ENCODE results near the gene SLC24A3.

DNA sequence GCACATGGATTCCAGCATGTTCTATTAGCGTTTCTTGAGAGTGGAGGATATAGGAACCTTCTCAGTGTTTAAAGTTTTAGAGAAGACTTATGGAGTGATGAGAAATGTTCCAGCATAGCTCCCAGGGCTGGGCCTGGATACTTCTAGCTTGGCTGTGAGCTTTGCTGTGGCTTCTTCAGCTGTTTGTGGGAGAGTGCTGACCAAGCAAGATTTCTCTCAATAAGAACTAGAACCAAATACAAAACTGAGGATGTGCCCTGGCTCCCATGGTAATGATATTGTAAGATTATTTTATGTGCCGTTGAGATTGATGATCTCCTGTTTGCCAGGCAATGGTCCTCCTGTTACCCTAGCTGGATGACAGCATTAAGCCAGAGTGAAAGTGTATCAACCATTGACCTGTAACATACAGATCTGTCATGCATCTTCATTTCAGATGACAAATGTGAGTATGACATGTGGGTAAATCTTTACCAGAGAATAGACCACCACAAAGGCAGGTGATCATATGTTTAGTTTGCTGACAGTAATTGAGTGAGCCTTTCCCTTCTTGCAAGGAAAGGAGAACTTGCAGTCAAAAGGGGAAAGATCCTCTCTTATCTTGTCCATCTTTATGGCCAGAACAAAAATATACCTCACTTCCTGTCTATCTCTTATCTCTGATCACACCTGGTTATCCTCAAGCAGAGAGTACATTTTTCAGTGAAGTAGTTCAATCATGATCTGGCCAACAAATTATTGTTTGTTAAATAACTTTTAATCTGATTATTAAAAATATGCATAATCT is 180.1 kb downstream of the SLC24A3 start:
- TF ChIP-seq, protein P1, sequence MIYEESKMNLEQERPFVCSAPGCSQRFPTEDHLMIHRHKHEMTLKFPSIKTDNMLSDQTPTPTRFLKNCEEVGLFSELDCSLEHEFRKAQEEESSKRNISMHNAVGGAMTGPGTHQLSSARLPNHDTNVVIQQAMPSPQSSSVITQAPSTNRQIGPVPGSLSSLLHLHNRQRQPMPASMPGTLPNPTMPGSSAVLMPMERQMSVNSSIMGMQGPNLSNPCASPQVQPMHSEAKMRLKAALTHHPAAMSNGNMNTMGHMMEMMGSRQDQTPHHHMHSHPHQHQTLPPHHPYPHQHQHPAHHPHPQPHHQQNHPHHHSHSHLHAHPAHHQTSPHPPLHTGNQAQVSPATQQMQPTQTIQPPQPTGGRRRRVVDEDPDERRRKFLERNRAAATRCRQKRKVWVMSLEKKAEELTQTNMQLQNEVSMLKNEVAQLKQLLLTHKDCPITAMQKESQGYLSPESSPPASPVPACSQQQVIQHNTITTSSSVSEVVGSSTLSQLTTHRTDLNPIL (CRISPR knock-in tag; IDR thresholded peaks at IDR 0.05; ENCODE audit: low read depth), result no peak
- TF ChIP-seq RARB (CRISPR knock-in tag; IDR thresholded peaks at IDR 0.05) (no peak), CSDC2 (CRISPR knock-in tag; IDR thresholded peaks at IDR 0.05) (no peak), TOX (CRISPR knock-in tag; IDR thresholded peaks at IDR 0.05; ENCODE audit: borderline replicate concordance) (no peak)
- TF ChIP-seq, protein P2, sequence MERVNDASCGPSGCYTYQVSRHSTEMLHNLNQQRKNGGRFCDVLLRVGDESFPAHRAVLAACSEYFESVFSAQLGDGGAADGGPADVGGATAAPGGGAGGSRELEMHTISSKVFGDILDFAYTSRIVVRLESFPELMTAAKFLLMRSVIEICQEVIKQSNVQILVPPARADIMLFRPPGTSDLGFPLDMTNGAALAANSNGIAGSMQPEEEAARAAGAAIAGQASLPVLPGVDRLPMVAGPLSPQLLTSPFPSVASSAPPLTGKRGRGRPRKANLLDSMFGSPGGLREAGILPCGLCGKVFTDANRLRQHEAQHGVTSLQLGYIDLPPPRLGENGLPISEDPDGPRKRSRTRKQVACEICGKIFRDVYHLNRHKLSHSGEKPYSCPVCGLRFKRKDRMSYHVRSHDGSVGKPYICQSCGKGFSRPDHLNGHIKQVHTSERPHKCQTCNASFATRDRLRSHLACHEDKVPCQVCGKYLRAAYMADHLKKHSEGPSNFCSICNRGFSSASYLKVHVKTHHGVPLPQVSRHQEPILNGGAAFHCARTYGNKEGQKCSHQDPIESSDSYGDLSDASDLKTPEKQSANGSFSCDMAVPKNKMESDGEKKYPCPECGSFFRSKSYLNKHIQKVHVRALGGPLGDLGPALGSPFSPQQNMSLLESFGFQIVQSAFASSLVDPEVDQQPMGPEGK (CRISPR knock-in tag; IDR thresholded peaks at IDR 0.05; ENCODE audit: borderline replicate concordance), result no peak
